GM19328 (cell line): ENCODE results near the gene FBLN1.
"Not testable (repeated sequence)": the region's sequence is repeated elsewhere in the genome, so short reads cannot be mapped to it uniquely, and the experiment has no call there.

Experiments
- ATAC-seq: cut with Tn5 transposase; IDR thresholded peaks from one replicate; pipeline ENCODE4 v1.9.1; 2021; ENCODE audit warnings: mild to moderate bottlenecking, moderate library complexity; ENCODE audit not compliant: unreplicated experiment

Gene FBLN1

DNA sequence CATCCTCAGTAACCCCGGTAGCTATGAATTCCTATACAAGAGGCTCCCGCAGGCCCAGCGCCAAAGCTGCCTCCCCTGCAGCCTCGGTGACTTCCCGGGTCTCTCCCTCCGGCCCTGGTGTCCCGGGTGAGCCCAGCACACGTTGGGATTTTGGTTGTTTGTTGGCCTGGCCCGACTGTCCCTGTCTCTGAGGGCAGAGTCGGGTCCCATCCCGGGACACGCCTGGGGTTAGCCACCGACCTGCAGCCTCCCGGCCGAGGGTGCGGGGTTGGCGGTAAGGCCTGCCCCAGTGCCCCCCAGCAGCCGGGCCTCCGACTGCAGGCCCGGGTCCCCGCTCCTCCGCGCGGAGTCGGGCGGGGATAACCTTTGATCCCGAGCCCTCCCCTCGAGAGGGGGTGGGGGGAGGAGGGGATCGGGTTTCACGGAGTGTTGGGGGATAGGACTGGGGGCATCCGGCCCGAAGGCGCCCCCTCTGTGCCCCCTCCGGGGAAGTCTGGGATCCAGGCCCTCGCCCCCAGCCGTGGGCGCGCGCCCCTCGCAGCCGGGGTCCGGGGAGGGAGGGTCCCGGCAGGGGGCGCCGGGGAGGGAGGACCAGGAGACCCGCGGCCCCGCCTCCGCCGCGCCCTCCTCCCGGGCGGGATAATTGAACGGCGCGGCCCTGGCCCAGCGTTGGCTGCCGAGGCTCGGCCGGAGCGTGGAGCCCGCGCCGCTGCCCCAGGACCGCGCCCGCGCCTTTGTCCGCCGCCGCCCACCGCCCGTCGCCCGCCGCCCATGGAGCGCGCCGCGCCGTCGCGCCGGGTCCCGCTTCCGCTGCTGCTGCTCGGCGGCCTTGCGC is at the start of gene FBLN1:
FBLN1 (plus strand) TSS at position 669 of the 835 bp plus-strand sequence; CDS start at position 772, 103 bp downstream.
- no peak for ATAC-seq

GRCh38 chr22:45453764-45454163 is 48.9 kb upstream of the FBLN1 start:
- no peak for ATAC-seq

DNA sequence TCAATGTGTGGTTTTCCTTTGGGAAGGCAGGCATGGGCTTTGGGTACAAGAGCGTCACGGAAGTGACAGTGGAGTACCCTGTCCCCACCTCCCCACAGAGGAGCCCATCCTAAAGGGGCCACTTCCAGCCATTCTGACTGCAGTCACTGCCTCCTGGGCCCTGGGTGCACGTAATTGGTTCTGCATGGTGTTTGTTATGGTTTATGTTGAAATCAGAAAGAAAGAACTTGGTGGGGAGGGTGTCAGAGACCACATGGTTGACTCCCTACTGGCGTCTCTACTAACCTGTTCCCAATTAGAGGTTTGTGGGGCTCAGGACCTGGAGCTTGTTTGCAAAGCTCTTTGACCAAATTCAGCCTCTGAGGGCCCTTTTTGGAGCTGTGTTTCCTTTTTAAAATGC is 48.4 kb upstream of the FBLN1 start:
- ATAC-seq, result no peak

DNA sequence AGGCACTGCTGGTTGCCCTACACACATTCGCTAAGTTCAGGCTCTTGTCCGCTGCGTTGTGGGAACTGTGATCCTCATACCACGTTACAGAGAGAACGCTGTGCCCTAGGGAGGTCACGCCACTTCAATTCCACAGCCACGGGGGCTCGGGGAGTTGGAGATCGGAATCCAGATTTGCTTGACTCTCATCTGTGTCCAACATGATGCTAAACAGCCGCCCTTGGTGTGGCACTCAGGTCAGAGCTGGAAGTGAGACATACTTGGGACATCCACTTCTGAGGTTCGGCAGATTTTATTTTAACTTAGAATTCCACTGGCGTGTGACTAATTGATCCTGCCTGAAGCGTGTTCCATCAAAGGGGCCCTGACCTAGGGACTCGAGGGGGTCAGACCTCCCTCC is 47.5 kb upstream of the FBLN1 start:
- ATAC-seq, result no peak

DNA sequence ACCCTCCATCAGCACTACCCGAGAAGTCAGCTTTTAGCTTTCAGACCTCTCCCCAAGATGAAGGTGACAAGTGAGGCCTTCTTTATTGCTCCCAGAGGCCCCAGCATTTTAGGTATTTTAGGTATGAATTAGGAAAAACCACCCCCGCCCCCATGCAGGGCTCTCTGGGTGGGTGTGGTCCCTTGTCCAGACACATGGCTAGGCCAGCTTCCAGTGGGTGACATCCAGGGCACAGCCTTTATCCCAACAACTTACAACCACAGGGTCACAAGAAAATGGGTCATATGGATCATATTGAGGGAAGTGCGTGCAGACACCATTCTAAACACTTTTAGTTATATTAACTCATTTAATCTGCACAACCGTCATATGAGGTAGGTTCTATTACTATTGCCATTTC is 47.1 kb upstream of the FBLN1 start:
- no peak for ATAC-seq

GRCh38 chr22:45456811-45457210 is 45.9 kb upstream of the FBLN1 start:
- ATAC-seq, result no peak

DNA sequence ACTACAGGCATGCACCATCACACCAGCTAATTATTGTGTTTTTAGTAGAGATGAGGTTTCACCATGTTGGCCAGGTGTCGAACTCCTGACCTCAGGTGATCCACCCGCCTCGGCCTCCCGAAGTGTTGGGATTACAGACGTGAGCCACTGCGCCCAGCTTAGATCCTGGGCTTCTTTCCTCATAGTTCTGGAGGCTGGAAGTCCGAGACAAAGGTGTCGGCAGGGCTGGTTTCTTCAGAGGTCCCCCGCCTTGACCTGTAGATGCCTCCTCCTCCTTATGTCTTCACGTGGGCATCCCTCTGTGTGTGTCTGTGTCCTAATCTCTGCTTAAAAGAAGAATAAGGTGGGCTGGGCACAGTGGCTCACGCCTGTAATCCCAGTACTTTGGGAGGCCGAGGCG is 44.2 kb upstream of the FBLN1 start:
- ATAC-seq, result no peak

DNA sequence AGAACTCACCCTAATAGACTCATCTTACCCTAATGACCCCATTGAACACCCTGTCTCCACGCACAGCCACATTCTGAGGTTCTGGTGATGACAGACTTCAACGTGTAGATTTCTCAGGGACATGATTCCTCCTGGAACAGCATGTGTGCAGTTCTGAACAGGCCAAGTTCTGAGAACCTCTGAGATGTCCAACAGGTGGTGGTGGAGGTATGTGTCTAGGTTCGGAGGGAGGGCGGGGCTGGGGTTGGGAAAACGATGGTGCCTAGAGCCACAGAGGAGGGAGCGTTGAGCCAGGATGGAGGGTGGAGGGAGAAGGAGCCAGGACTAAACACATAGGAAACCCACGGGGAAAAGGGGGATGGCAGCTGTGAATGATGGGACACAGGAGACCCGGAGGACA is 43.4 kb upstream of the FBLN1 start:
- ATAC-seq, result no peak

DNA sequence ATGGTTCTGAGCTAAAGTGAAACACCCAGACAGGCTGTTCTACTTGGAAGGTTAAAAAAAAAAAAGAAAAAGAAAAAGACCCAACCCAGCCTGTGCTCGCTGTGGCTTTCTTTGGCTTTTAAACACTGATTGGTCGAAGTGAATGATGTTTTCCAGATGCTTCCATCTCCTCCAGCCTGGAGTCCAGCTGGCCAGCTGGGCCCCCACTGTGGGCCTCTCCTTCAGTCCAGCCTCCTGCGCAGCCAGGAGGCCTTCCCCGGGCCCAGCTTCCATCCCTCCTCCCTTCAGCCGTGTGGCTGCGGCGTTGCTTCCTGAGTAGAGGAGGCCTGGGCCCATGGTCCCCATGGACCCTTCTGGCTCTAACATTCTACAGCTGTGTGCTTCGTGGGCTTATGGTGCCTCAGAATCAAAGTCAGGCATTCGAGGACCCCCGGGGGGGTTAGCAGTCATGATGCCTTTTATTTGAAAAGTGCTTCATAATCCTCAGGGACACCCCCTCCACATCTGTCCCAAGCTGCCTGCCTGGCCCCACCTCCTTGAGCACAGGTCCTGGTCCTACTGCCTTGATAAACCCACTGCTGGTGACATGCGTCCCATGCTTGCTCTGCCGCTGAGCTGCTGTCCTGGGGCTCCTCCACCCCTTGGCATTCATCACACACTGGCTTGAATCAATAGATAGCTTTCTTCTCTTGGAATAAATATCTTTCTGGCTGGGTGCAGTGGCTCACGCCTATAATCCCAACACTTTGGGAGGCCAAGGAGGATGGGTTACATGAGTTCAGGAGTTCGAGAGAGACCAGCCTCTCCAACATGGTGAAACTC is 42.2 kb upstream of the FBLN1 start:
- no peak for ATAC-seq

- ATAC-seq, result no peak
These were observed 40.5 kb upstream of the FBLN1 start for GRCh38 chr22:45462034-45462655.

DNA sequence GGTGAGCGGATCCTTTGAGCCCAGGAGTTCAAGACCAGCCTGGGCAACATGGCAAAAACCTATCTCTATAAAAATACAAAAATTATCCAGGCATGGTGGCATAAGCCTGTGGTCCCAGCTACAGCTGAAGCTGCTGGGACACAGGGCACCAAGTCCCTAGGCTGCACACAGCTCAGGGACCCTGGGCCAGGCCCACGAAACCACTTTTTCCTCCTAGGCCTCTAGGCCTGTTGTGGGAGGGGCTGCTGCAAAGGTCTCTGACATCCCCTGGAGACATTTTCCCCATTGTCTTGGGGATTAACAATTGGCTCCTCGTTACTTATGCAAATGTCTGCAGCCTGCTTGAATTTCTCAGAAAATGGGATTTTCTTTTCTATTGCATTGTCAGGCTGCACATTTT is 39.0 kb upstream of the FBLN1 start:
- not testable (repeated sequence) for ATAC-seq

- ATAC-seq, result no peak
These were observed 37.0 kb upstream of the FBLN1 start for GRCh38 chr22:45465633-45466032.

DNA sequence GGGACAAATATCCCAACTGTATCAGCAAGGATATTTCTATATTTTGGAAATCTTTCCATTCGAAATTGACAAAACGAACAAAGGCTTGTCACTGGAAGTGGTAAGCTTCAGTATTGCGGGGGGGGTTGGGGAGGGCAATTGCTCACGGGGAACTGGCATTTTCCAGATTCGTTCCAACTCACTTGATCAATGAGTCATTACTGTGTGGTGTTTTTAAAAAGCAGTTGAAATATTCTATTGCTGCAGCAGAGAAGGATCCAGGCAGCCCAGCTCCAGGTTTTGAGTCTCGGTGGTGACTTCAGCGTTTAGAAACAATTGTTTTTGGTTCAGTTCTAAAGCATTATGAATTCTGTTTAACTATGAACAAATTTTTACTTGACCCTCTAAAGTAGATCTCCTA is 33.8 kb upstream of the FBLN1 start:
- no peak for ATAC-seq

- no peak for ATAC-seq
These were observed 33.2 kb upstream of the FBLN1 start for GRCh38 chr22:45469281-45470073.

GRCh38 chr22:45470871-45471270 is 31.8 kb upstream of the FBLN1 start:
- ATAC-seq, result no peak

GRCh38 chr22:45472426-45472825 is 30.3 kb upstream of the FBLN1 start:
- ATAC-seq, result no peak

- ATAC-seq, result no peak
These were observed 29.0 kb upstream of the FBLN1 start for GRCh38 chr22:45473626-45474237.

GRCh38 chr22:45475063-45475747 is 27.5 kb upstream of the FBLN1 start:
- no peak for ATAC-seq

DNA sequence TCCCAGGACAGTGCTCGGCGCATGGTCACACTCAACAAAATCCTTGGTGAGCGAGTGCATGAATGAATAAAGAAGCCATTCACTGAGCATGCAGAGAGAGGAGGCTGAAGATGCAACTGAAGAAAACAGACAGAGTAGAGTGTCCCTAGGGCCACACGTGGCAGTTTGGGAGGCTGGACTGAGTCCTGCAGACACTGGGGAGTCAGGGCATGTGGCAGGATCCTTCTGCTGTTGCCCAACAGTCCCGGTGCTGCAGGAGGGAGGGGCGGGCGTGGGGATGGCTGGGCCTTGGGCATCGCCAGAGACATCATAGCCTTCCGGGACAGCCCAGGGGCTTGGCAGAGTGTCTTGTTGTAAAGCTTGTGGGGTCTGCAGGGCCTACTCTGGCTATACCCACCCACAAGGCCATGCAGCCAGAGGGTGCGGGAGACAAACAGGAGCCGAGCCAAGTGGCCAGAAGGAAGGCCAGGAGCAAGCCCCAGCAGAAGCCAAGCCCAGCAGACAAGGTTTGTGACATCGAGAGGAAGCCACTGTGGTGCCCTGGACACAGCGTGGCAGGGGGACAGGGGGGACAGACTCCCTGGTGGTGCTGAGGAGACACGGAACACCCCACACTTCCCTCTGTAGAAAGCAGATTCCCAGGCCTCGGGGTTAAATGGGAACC is 26.7 kb upstream of the FBLN1 start:
- ATAC-seq, result no peak
